BJ (cell line): ENCODE results near the gene SFN. TPM values are rescaled to one million over a fixed set of nuclear protein-coding genes. Genes with fewer than 3 reads are reported as not detected.

Experiments used
- CTCF ChIA-PET: fragments of 350-600 bp; formaldehyde crosslinking; extraction: SDS; loops from one replicate; lab custom pipeline; 2021; ENCODE audit warnings: antibody characterized with exemption, inconsistent platforms; lab: Yijun Ruan, JAX
- POLR2A ChIA-PET: fragments of 300-600 bp; sonication (Branson Sonifier 250); formaldehyde crosslinking; extraction: SDS; loops from one replicate; lab custom pipeline; 2021; ENCODE audit warnings: antibody characterized with exemption; lab: Charles Lee
- DNase-seq: peaks from one replicate; pipeline ENCODE4 v3.0.0-alpha.2; 2011; ENCODE audit warnings: low read depth
- H3K27me3 ChIP-seq: 2 replicates; pipeline ENCODE4 v1.6.0; 2011; ENCODE audit warnings: low read length; ENCODE audit not compliant: control insufficient read depth, insufficient read depth
- H3K36me3 ChIP-seq: 2 replicates; pipeline ENCODE4 v1.5.1; 2011; ENCODE audit warnings: low read length; ENCODE audit not compliant: control insufficient read depth, insufficient read depth
- H3K4me3 ChIP-seq: 2 replicates; pipeline ENCODE4 v1.5.1; 2011; ENCODE audit warnings: low read depth, mild to moderate bottlenecking, control low read depth, low read length
- CTCF ChIP-seq: IDR thresholded peaks from 2 replicates; pipeline ENCODE4 v1.5.1; 2011; ENCODE audit warnings: low read depth, mild to moderate bottlenecking, control low read depth, inconsistent platforms, low read length, moderate library complexity; ENCODE audit not compliant: insufficient read depth
- polyA plus RNA-seq: library from polyadenylated mRNA; depleted of rRNA; stranded (reverse); fragments of >200 nt; gene quantifications from 2 replicates; pipeline ENCODE4 v1.2.3, GENCODE V29; 2011

SFN gene
- polyA plus RNA-seq, 1 experiment, result 0.20 TPM

GRCh38 chr1:26855636-26856035 lies 7.3 kb upstream of the SFN start:
- ChIA-PET POLR2A (no interaction called here), CTCF (interaction anchor here (0.7 to 2.8 kb wide), 7 partner anchors 10 to 253 kb away, joined by 3 to 11 read pairs (median 4); no protein-coding TSS in a partner anchor)
- no peak for TF ChIP-seq CTCF
- Histone ChIP-seq H3K36me3 (peaks cover 27% of the 10 kb centered on the region), H3K27me3 (no peaks in the 10 kb centered on the region), H3K4me3 (no peak overlapping the region)
- DNase-seq, result no peak

- CTCF ChIA-PET, result interaction anchor here (0.7 to 2.8 kb wide), 8 partner anchors 8 to 30 kb away, joined by 3 to 11 read pairs (median 4); no protein-coding TSS in a partner anchor
- no peak for DNase-seq
- no peak for TF ChIP-seq CTCF
- POLR2A ChIA-PET, result no interaction called here
- Histone ChIP-seq H3K36me3 (peaks cover 23% of the 10 kb centered on the region), H3K4me3 (no peak overlapping the region), H3K27me3 (no peaks in the 10 kb centered on the region)
Observed at GRCh38 chr1:26856181-26856580, 6.8 kb upstream of the SFN start.

- H3K27me3 ChIP-seq, result no peaks in the 10 kb centered on the region
- no peak for TF ChIP-seq CTCF
- DNase-seq, result no peak
- POLR2A ChIA-PET, result no interaction called here
- CTCF ChIA-PET, result interaction anchor here (0.8 to 2.9 kb wide), 6 partner anchors 8 to 29 kb away, joined by 3 to 14 read pairs (median 4); no protein-coding TSS in a partner anchor
- H3K4me3 ChIP-seq, result no peak overlapping the region
- H3K36me3 ChIP-seq, result peaks cover 17% of the 10 kb centered on the region
Observed at GRCh38 chr1:26856604-26857469, 6.1 kb upstream of the SFN start.

GRCh38 chr1:26857473-26858060 lies 5.4 kb upstream of the SFN start:
- peaks cover 13% of the 10 kb centered on the region for H3K36me3 ChIP-seq

More at GRCh38 chr1:26857473-26858060, 5.4 kb upstream of the SFN start:
- no peak for TF ChIP-seq CTCF
- CTCF ChIA-PET, result interaction anchor here (0.7 to 4.2 kb wide), 5 partner anchors 9 to 187 kb away, joined by 3 to 14 read pairs (median 12); no protein-coding TSS in a partner anchor
- no peak for DNase-seq
- H3K27me3 ChIP-seq, result no peaks in the 10 kb centered on the region
- no peak overlapping the region for H3K4me3 ChIP-seq
- POLR2A ChIA-PET, result no interaction called here
